A673 (cell line): Measurements from ENCODE around the gene KAZN. TPM values are rescaled to one million over a fixed set of nuclear protein-coding genes. Genes with fewer than 3 reads are reported as not detected.
A peak's percentile ranks its signal among the peaks of the same experiment; 100 is the strongest.

Experiments
- BruUV-seq: library from RNA; stranded (reverse); fragments of 400-500 nt; replicated peaks from 2 replicates; lab custom pipeline; 2021; lab: Mats Ljungman, UMichigan
- CTCF ChIA-PET: fragments of 300-600 bp; sonication (Branson Sonifier 250); formaldehyde crosslinking; loops from one replicate; lab custom pipeline; 2022; ENCODE audit warnings: antibody characterized with exemption; lab: Charles Lee
- POLR2A ChIA-PET: fragments of 300-600 bp; sonication (Branson Sonifier 250); formaldehyde crosslinking; loops from one replicate; lab custom pipeline; 2022; ENCODE audit warnings: antibody characterized with exemption; ENCODE audit not compliant: low non-redundant PET; lab: Charles Lee
- DNase-seq: peaks from one replicate; pipeline ENCODE4 v3.0.0-alpha.2; 2015; ENCODE audit warnings: low spot score
- H3K27ac ChIP-seq: fragments of 200-600 bp; sonication (generic); 2 replicates; pipeline ENCODE4 v1.5.1; 2016; ENCODE audit warnings: mixed run types, low read depth, mild to moderate bottlenecking, mixed read lengths, antibody characterized with exemption, low read length; ENCODE audit not compliant: poor library complexity, severe bottlenecking
- H3K27me3 ChIP-seq: fragments of 200-600 bp; sonication (generic); replicated peaks from 2 replicates; pipeline ENCODE4 v1.6.1; 2017; ENCODE audit warnings: mixed run types, low read depth, mild to moderate bottlenecking, mixed read lengths, antibody characterized with exemption, low read length; ENCODE audit not compliant: insufficient read depth, poor library complexity
- H3K36me3 ChIP-seq: fragments of 200-600 bp; sonication (generic); 2 replicates; pipeline ENCODE4 v1.6.1; 2016; ENCODE audit warnings: mixed run types, mild to moderate bottlenecking, mixed read lengths, antibody characterized with exemption, low read length; ENCODE audit not compliant: insufficient read depth, poor library complexity, severe bottlenecking
- H3K4me1 ChIP-seq: fragments of 200-600 bp; sonication (generic); 2 replicates; pipeline ENCODE4 v1.6.1; 2017; ENCODE audit warnings: mixed run types, mild to moderate bottlenecking, mixed read lengths, antibody characterized with exemption, low read length; ENCODE audit not compliant: insufficient read depth, poor library complexity, severe bottlenecking
- H3K4me3 ChIP-seq: fragments of 200-600 bp; sonication (generic); 2 replicates; pipeline ENCODE4 v1.5.1; 2016; ENCODE audit warnings: low read depth, mixed run types, mild to moderate bottlenecking, mixed read lengths, low read length; ENCODE audit not compliant: poor library complexity, severe bottlenecking
- H3K9me3 ChIP-seq: fragments of 200-600 bp; sonication (generic); 2 replicates; pipeline ENCODE4 v1.6.1; 2016; ENCODE audit warnings: mixed run types, low read depth, mild to moderate bottlenecking, mixed read lengths, antibody characterized with exemption, low read length; ENCODE audit not compliant: poor library complexity, severe bottlenecking
- EZH2 ChIP-seq: fragments of 200-600 bp; sonication (generic); IDR thresholded peaks from 2 replicates; pipeline ENCODE4 v1.6.1; 2017; ENCODE audit warnings: borderline replicate concordance, low read depth, mild to moderate bottlenecking, mixed read lengths, antibody characterized with exemption, low read length; ENCODE audit not compliant: poor library complexity, severe bottlenecking
- intact Hi-C: fragments of 100-400 bp; cut with micrococcal nuclease; formaldehyde crosslinking; loops from one replicate; pipeline ENCODE4 v1.10.0; 2022; ENCODE audit not compliant: unreplicated experiment
- total RNA-seq: library from RNA; stranded (reverse); gene quantifications from 2 replicates; pipeline ENCODE4 v1.2.3, GENCODE V29; 2021
- TF ChIP-seq, protein P1 (sequence below): fragments of 300-800, 200-600 bp; sonication (generic); conservative IDR thresholded peaks from 2 replicates; pipeline ENCODE4 v1.5.1; 2017; ENCODE audit warnings: low read depth, mild to moderate bottlenecking, antibody characterized with exemption, low read length, moderate library complexity, mixed read lengths

KAZN gene
- total RNA-seq, 1 experiment from 2014 or later, result 8.0 TPM

DNA sequence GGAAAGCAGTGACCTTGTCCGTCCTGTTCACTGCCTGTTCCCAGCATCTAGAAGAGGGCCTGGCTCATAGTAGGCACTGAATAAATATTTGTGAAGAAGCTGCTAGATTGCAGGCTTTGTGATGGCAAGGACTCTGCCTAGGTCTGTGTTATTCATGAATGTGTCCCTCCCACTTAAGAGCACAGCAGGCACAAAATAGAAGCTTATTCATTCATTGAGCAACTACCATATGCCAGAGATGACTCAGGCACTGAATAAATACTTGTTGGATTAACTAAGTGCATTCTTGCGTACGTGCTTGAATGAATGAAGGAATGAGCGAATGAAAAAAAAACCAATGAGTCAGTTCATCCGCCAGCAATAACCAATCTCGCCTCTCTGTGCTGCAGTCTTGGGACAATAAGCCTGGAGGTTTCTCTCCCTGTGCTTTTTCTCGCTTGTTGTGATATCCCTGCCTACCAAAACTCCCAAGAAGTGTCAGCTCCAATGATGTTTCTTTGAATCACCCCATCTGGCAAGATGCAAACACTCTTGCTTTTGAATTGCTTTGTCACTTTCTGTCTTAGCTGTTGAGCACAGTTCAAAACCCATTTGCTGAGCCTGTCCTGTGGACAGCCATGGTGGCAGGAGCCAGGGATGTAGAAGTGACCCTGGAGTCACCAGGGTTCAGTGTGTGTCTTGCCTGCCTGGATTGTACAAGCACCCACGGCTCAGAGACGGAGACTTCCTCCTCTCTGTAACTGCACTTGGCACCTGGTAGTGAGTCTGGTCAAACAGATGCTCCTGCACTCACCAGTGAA is 143.9 kb downstream of the KAZN start:
- H3K27ac ChIP-seq, result no peak overlapping the region
- ChIA-PET POLR2A (no interaction called here), CTCF (no interaction called here)
- DNase-seq, result peak; percentile 91
- H3K4me1 ChIP-seq, result peaks cover 20% of the 10 kb centered on the region
- no peaks in the 10 kb centered on the region for H3K9me3 ChIP-seq
- BruUV-seq, result no TSS peak
- no peak overlapping the region for H3K4me3 ChIP-seq
- H3K36me3 ChIP-seq, result no peaks in the 10 kb centered on the region
- TF ChIP-seq, protein P1, sequence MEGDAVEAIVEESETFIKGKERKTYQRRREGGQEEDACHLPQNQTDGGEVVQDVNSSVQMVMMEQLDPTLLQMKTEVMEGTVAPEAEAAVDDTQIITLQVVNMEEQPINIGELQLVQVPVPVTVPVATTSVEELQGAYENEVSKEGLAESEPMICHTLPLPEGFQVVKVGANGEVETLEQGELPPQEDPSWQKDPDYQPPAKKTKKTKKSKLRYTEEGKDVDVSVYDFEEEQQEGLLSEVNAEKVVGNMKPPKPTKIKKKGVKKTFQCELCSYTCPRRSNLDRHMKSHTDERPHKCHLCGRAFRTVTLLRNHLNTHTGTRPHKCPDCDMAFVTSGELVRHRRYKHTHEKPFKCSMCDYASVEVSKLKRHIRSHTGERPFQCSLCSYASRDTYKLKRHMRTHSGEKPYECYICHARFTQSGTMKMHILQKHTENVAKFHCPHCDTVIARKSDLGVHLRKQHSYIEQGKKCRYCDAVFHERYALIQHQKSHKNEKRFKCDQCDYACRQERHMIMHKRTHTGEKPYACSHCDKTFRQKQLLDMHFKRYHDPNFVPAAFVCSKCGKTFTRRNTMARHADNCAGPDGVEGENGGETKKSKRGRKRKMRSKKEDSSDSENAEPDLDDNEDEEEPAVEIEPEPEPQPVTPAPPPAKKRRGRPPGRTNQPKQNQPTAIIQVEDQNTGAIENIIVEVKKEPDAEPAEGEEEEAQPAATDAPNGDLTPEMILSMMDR, result no peak
- TF ChIP-seq EZH2, result no peak
- no peaks in the 10 kb centered on the region for H3K27me3 ChIP-seq
- intact Hi-C loops, result no loop called here

DNA sequence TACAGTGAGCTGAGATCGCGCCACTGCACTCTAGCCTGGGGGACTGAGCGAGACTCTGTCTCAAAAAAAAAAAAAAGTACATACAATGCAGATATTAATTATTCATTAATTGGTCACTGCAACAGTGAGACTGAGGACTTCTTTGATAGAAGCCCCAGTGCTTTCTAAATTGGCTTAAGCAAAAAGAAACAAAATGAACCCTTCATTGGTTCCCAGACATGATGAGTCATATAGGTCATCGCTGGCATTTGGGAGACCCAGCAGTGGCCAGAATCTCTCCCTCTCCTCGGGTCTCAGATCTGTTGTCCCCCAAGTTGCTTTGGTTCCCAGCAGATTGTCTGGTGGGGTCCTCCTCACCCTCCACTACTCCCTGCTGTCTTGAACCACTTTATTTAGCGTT is 144.9 kb downstream of the KAZN start:
- Histone ChIP-seq H3K4me3 (no peak overlapping the region), H3K9me3 (no peaks in the 10 kb centered on the region), H3K27me3 (no peaks in the 10 kb centered on the region), H3K36me3 (no peaks in the 10 kb centered on the region), H3K27ac (no peak overlapping the region), H3K4me1 (peaks cover 20% of the 10 kb centered on the region)
- no peak for TF ChIP-seq EZH2
- TF ChIP-seq, protein P1, result no peak
- POLR2A ChIA-PET, result no interaction called here
- intact Hi-C loops, result no loop called here
- CTCF ChIA-PET, result no interaction called here
- no TSS peak for BruUV-seq
- no peak for DNase-seq

DNA sequence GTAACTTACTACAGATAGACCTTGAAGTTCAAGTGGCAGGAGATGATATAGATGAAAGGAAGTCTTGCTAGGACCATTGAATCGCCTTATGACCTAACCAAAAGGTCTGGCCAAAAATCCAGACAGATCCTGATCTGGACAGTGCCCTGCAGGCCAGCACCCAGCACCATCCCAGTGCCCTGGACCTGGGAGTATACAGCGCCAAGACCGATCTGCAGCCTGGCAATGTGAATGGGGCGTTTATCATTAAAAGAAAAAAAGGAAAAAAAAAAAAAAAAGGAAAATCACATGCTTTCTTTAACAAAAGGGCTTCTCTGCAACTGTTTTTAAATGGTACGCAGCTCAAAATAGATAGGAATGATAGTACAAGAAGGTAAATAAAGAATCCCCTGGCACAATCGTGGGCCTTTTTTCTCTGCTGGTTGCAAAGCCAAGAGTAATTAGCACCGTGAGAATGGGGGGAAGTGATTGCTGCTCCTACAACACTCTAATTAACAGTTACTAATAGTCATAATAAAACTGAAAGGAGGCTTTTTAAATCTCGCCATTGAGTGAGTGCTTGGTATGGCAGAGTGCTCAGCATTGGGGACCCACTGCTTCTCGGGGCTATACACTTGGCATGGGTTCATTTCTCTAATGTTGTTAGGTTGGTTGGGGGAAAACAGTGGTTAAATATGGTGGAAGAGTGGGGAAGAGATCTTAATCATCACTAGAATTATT is 146.7 kb downstream of the KAZN start:
- H3K27me3 ChIP-seq, result no peaks in the 10 kb centered on the region
- CTCF ChIA-PET, result interaction anchor here (0.5 kb wide), 1 partner anchor 17 kb away, joined by 10 read pairs; no protein-coding TSS in a partner anchor
- no peak overlapping the region for H3K4me3 ChIP-seq
- POLR2A ChIA-PET, result no interaction called here
- no peaks in the 10 kb centered on the region for H3K9me3 ChIP-seq
- no peaks in the 10 kb centered on the region for H3K36me3 ChIP-seq
- TF ChIP-seq, protein P1, result no peak
- no peak for TF ChIP-seq EZH2
- H3K4me1 ChIP-seq, result peaks cover 16% of the 10 kb centered on the region
- no TSS peak for BruUV-seq
- intact Hi-C loops, result no loop called here
- no peak for DNase-seq
- H3K27ac ChIP-seq, result no peak overlapping the region
